COLO829 (cell line): ENCODE measurements around the gene ZCCHC14.
A peak's percentile ranks its signal among the peaks of the same experiment; 100 is the strongest.
"Not testable (repeated sequence)": the region's sequence is repeated elsewhere in the genome, so short reads cannot be mapped to it uniquely, and the experiment has no call there.

ENCODE experiments used
- DNase-seq: peaks from one replicate; pipeline ENCODE4 v3.0.0; 2012; ENCODE audit warnings: low spot score

ZCCHC14 gene

DNA sequence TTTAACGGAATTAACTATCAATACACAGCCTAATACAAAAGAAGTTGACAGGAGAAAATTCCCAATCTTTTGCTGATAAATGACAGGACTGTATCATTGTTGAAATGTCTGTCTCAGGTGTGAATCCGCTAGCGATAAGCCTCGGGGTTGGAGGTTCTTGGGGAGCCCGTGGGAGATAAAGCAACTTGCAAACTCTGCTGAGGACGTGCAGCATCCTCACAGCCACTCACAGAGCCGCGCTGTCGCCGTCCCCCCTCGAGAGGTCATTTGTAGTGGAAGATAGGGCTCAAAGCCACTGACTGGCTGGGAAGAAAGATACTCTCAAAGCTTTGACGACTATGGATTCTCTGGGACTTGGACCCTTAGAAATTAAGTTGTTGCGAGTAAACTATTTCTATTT, 83.7 kb downstream of the ZCCHC14 start:
- DNase-seq, result no peak

DNA sequence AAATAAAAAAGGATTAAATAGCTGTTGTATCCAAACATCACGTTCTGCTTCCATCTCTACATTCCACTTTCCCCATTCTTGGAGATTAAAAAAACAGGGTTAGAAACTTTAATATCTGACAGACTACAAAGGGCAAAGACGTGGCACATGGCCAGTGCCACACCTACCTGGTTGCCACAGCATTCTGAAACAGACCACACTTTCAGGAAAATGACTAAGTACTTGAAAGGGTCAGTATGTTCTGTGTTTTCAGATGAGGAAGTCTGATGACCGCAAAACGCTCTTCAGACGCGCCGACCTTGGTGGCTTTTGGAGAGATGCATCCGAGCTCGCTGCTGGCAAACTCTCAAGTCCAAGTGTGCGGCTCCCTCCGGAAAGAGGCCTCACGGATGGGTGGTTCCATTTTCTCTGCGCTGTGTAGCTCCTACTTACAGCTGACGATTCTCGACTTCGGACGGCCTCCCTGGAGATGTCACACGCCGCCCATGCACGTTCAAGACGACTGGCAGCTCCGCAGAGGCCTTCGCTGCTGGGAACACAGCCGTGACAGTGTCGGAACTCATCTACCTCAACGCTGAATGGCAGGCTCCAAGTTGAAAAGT, 85.2 kb downstream of the ZCCHC14 start:
- DNase-seq, result no peak

DNA sequence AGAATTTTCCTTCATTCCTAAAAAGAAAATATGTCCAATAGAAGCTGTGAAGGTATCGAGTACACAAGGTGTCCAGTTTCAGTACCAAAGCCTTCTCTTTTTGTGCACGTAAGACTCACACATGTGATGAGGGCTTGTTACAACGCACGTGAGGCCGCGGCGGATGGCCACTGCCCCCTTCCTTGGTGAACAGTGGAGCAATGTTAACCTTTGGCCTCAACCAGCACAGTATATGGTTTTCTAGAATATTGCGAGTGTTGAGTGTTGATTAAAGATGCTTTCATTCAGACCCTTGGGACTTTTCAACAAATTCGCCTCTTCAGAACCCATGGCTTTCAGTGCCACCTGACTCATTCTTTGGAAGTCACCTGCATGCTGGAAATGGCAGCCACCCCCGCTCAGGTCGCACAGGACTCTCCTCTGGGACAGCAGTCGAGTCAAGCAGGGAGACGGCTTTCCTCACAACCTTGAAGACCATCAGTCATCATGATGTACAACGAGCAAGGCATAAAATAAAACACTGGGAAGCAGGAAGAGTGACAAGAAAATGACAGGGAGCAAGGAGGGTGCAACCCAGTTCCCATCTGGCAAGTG, 86.2 kb downstream of the ZCCHC14 start:
- no peak for DNase-seq

DNA sequence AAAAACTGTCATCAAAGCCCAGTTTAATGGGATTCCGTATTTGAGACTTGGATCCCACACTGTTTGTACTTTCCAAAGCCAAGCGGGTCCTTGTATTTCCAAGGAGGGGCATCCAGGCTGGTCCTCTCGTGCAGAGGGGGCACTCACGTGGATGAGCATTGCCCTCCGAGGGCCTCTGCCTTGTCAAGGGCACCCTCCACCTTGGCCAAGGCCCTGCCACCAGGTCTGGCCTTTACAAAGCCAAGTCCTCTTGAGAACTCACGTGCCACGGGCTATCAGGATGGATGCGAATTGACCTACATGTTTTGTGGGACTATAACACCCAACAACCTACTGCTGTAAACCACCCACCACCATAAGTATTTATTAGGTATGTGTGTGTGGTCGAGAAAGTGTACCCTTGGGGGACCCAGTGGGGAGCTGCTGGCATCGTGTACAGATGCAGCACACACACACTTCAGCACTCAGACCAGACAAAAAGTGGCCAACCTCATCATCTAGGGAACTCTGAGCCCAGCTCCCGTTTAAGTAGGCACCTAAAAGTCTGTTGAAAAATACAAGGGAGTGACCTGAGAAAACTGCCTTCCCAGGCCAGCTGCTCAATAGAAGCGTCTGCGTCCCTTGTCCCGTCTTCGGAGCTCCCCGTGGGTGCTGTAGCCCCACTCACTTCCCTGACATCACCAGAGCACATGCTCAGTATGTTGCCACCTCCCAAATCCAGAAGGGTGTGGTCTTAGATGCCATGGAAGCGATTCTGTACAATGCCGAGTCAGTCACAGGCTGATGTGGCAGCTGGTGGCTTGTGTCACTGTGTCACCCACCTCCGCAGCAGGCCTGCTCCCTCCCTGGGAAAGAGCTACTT, 87.8 kb downstream of the ZCCHC14 start:
- no peak for DNase-seq

DNA sequence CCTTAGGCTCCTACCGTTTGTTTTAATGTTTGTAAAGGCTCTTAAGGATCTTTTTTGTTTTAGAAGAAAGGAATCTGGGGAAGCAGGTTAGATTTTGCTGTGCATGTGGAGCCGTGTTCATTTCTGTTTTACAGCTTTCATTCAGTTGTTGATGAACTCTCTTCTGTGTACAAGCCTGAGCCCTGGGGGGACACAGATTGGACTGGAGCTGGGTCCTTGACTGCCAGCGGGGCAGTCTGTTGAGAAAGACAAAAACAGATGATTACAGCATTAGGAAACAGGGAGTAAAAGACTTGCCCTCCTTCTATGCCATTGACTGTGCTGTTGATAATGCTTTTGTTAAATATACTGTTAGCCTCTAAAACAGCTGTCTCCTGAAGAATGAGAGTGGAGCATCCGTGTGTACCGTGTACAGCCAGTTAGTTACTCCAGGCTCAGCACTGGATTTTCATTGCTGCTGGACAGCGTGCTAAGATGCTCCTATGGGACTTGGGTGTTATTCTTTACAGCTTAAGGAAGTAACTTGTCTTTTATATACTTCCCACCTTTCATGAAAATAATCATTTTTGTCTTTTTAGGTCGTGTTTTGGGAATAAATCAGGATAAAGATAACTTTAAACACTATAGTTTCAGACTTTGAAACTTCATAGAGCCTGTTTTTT, 97.5 kb downstream of the ZCCHC14 start:
- no peak for DNase-seq

DNA sequence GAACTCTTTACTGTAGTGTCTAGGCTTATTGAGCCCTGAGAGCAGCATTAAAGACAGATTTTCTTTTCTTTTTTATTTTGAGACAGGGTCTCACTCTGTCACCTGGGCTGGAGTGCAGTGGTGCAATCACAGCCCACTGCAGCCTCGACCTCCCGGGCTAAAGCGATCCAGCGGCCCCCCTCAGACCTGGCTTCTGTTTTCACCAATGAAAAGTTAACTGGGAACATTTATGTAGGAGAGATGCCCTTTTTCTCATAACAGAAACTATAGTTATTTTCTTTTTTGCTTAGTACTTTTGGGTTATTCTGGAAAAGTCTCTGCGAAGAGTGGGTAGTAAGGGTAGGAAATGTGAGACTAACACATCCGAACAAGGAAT, 99.2 kb downstream of the ZCCHC14 start:
- DNase-seq, result no peak

DNA sequence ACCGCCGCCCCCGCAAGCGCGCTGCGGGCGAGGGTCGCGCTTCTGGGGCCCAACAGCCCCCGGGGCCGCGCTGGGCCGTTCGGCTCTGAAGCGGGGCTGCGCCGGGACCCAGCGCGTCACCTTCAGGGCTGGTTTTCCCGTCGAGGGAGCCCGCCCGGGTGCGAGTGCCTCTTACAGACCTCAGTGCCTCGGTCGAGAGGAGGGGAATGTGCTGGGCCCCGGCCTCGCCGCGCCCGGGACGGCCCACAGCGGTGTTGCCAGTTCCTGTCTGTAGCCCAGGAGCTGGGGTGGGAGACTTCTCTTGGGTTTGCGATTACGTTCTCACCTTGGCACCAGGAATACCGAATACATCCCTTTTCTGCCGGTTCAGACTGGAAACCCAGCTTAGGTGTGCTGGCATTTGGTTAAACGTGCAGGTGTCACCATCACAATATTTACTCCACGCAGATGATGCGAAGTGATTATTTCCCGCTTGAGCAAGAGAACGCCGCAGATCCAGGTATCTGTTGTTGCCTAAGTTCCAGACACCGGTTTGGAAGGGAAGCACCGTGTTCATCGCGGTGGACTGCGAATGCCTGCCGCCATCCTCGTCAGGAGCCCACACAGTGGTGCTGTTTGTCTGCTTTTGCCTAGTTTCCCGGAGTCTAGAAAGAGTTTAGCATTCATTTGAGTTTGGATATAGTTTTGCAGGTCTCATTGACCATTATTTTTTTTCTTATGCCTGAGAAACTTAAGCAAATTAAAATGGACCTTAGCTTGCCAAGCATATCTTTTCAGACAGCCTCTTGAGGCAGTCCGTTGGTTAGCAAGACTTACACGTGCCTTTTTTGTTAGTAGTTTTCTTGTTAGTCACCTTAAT, 99.8 kb downstream of the ZCCHC14 start:
- DNase-seq, result no peak

DNA sequence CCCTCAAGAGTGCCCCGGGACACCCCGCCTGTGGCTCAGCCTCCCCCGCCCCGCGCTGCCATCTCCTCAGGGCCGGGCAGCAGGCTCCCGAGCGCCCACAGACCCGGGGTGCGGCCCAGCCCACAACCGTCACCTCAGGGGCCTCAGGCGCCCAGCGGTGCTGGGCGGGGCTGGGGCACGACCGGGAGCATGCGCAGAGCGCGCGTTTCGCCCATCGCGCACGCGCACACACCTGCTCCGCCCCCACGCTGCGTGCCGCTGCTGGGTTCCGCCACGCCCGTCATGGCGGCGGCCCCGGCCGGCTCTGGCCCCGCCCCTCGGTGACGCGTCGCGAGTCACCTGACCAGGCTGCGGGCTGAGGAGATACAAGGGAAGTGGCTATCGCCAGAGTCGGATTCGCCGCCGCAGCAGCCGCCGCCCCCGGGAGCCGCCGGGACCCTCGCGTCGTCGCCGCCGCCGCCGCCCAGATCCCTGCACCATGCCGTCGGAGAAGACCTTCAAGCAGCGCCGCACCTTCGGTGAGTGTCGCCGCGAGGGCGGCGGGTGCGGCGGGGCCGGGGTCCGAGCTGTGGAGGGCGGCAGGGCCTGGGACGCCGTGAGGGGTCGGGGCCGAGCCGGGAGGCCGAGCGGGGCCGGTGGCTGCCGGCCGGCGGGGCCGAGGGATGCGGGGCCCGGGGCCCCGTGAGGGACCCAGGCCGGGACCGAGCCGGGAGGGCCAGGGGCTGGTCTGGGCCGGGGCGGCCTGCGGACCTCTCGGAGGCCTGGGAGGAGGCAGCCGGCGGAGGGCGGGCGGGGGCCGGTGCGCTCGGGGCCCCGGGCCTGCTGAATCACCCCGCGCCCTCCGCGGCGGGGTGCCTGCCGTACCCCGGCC, 100.6 kb downstream of the ZCCHC14 start, which contains the start of gene MAP1LC3B:
Gene MAP1LC3B (plus strand): TSS at position 387 of the 871 bp plus-strand sequence. CDS start 92 bp downstream, at position 479.
- DNase-seq, result peak; percentile 85

DNA sequence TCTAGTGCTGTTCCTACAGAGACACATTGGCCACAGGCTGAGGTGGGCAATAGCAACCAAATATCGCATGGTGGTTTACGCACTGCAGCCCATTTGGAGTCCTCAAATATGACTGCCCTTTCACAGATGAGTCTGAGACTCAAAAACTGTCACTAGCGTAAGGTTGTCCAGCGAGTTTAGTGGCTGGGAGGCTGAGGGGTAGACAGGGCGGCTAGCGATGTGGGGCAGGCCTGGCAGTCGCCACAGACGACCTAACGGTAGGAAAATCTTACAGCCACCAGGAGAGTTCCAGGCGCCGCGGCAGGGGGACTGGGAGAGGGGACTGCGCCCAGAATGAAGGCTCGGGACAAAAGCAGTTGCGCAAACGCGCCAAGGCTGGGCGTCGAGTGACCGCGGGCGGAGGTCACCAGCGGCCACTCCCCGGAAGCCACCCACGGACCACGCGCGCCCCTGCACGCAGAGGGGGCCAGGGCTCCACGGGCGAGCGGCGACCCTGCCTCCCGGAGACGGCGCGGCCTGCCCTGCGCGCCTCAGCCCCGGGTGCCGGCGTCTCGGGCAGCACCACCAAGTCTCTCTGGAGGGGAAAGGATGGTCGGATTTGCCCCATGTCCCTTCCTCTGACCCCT, 101.4 kb downstream of the ZCCHC14 start:
- no peak for DNase-seq

DNA sequence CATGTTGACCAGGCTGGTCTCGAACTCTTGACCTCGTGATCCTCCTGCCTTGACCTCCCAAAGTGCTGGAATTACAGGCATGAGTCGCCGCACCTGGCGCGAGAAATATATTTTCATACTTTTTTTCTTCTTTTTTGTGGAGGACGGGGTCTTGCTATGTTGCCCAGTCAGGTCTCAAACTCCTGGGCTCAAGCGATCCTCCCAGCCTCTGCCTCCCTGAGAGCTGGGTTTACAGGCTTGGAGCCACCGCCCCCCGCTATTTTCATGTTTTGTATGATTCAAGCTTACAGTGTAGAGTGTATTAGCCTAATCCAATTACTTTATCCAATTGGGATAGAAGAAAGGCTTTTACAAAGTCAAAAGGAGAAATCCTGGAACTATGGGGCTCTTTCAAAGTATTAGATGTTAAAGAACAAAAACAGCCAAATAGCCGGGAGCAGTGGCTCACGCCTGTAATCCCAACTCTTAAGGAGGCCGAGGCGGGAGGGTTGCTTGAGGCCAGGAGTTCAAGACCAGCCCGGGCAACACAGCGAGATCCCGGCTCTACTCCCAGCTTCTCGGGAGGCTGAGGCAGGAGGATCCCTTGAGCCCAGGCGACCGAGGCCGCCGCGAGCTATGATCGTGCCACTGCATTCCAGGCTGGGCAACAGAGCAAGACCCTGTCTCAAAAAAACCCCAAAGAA, 102.0 kb downstream of the ZCCHC14 start:
- no peak for DNase-seq

DNA sequence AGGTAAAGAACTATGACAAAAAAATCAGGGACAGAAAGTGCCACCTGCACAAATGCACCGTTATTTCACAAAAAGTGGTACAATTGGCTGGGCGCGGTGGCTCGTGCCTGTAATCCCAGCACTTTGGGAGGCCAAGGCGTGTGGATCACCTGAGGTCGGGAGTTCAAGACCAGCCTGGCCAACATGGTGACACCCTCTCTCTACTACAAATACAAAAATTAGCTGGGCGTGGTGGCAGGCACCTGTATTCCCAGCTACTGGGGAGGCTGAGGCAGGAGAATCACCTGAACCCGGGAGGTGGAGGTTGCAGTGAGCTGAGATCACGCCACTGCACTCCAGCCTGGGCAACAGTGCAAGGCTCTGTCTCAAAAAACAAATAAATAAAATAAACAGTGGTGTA, 102.9 kb downstream of the ZCCHC14 start:
- not testable (repeated sequence) for DNase-seq

DNA sequence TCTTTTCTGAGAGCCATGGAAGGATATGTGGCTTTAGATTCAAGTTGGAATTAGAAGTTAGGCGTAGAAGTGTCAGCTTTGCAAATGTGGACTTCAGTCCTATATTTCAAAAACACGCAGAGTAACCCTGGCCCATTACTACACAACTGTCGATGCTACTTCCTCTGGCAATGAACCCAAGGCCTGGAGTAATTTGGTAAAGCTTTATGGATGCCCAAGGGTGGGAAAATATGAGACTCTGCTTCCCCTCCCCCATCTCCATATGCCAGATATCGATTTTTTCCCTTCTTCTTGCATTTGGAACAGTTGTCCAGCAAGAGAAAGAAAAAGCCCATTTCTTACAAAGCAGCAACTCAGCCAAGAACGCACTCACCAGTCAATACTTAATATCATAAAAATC, 103.6 kb downstream of the ZCCHC14 start:
- DNase-seq, result no peak

DNA sequence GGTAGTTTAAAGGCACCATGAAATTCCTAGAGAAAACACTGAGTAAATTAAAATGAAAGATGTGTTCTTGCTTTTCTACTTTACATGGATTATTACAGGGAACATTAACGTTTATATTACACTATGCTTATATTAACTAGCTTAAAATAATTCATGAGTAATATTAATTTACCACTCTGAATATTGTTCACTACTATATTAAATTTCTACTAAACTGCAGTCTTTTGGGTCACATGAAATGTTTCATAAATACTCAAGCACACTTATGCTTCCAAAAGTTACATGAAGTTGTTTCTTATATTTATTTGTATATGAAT, 104.0 kb downstream of the ZCCHC14 start:
- DNase-seq, result no peak

DNA sequence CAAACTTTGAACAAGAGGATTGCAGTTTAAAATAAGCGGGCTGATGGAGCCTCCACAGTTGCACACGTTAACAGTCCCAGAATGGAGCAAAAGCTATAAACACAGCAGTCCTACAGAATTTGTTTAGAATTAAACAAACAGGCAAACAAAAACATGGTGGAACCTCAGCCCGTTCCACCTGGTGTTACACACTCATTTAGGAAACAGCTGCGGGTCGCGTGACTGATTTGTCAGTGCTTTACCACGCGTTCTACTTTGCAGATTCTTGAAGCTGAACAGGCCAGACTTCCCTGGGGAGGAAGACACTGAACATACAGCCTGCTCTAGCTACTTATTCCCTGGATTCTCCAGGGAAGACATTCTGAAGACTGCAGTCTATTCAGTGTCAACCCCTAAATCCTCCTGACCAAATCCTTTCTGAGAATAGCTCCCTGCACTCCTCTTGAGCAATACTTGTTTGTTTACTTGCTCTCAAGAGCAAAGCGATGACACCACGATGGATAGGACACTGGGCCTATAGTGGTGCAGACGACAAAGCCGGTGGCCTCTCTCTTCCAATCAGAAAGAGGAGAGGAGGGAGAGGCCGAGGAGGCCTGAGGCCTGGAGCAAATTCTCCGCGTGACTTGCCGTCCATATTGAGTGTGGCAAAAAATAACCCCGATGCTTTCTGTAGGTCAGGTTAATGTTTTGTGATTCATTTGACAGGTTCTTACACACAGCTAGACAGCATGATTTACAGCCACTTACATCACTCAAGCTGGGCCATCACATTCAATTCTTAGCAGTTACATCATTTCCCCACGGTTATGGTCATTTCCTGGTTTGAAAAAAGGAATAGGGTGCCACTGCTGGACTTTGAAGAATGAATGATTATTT, 104.6 kb downstream of the ZCCHC14 start:
- peak; percentile 70 for DNase-seq

DNA sequence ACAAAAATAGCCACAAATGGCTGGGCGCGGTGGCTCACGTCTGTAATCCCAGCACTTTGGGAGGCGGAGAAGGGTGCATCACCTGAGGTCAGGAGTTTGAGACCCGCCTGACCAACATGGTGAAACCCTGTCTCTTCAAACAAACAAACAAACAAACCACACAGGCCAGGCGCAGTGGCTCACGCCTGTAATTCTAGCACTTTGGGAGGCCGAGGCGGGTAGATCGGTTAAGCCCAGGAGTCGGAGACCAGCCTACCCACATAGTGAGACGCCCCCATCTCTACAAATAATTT, 108.0 kb downstream of the ZCCHC14 start:
- not testable (repeated sequence) for DNase-seq

DNA sequence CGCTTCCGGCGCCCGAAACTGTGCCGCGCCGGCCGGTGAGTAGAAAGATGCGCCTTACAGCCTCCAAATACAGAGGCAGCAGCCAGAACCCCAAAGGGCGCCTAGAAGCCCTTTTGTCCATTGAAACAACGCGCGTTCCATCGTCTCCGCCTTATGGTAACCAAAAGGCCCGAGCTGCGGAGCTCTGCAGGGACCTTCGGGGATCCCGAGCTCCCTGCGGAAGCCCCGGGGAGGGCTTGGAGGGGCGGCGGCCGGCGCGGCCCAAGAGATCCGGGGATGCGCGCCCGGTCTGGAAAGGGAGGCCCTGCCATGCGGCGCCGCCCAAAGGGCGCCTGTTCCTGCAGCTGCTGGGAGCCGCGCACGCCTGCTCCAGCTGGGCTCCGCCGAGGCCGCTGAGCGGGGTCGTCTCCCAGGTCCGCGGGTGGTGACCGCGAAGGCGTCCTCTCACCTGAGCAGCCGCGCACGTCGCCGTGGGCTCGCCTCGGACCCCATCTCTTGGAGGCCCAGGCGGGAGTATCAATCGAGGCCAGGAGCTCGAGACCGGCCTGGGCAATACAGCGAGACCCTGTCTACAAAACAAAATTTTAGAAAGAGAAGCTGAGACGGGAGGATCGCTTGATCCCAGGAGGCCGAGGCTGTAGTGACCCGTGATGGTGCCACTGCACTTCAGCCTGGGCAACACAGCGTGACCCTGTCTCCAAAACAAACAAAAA, 108.5 kb downstream of the ZCCHC14 start:
- DNase-seq, result no peak

DNA sequence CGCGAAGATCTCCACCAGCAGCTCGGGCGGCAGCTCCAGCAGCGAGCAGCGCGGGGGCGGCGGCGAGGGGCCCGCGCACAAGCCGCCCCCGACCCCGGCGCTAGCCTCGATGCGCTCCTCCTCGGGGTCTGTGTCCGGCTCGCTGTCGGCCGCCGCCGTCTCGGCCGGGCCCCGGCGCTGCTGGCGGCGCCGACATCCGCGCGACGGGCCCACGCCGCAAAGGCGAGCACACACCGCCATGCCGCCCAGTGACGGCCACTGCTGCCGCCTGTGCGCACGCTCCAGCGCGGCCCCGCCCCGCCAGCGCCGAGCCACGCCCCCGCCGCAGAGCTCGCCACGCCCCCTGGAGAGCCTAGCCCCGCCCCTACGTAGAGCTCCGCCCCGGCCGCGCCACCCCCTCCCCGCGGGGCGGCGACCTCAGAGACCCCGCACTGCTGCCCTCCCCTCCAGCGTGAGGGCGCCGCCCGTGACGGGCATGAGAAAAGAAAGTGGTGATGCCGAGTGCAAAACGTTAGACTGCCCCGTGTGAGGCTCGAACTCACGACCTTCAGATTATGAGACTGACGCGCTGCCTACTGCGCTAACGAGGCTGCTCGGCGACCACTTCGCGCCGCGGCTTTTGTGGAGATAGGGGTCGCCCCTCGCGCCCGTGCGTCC, 109.2 kb downstream of the ZCCHC14 start, which contains the start of gene FBXO31:
Gene FBXO31 (minus strand): TSS at position 272 of the 657 bp plus-strand sequence. CDS start 32 bp downstream, at position 240.
- DNase-seq, result peak; percentile 52
